HG03060 (cell line): ENCODE results near the gene CPTP.
"Not testable (repeated sequence)": the region's sequence is repeated elsewhere in the genome, so short reads cannot be mapped to it uniquely, and the experiment has no call there.

Experiments
- ATAC-seq: cut with Tn5 transposase; IDR thresholded peaks from one replicate; pipeline ENCODE4 v1.9.1; 2021; ENCODE audit warnings: low read depth, moderate number of reproducible peaks; ENCODE audit not compliant: unreplicated experiment

The CPTP gene

DNA sequence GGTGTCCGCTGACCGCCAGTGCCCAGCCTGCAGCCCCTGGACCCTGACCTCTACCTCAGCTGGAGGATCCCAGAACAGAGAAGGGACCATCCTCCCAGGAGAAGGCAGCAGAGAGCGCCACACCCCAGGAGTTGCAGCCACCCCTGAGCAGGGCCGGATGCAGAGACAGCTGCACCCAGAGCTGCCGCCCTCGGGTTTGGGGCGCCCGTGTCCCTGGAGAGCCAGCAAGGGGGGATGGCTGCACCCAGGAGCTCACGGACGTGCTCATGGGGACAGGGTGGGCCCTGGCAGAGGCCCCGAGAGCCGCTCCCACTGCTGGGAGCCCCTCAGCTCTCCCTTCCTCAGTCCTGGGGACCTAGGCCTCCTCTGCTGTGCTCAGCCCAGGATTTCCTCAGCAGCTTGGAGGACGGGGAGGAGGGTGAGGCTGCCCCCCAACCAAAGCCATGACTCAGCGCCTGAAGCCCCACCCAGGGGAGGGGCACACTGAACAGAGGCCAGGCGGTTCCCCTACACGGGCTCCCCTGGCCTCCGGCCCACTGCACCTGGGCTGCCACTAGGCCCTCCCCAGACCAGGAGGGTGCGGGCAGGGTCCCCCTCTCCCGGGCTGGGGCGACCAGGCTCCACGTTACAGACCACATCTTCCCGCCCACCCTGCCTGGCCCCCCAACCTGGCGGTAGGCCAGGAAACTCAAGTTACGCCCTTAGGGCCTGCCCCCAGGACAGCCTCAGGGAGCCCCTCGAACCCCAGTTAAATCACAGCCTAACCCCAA, 19.1 kb upstream of the CPTP start:
- ATAC-seq: no peak

DNA sequence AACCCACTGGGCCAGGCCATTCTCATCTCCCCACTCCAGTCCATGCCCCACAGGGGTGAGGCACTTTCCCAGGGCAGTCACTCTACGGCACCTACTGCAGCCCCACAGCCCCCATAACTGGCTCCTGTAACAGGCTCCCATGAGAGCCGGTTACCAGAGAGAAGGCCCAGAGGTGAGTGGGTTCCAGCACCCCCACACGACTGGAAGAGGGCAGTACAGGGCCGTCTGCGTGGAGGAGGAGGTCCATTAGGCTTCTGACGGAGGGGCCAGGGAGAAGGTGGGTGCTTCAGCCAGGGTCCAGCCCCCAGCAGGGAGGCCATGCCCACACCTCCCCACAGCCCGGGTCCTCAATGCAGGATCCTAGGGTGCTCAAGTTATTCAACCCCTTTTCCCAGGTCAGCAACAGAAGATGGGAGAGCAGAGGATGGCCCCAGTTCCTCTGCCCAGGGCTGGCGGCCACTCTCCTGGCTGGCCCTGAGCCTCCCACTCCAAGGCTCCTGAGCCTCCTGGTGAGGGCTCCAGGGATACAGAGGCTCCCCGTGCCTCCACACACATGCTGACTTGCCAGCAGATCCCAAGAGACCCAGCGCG, 18.4 kb upstream of the CPTP start:
- no peak for ATAC-seq

DNA sequence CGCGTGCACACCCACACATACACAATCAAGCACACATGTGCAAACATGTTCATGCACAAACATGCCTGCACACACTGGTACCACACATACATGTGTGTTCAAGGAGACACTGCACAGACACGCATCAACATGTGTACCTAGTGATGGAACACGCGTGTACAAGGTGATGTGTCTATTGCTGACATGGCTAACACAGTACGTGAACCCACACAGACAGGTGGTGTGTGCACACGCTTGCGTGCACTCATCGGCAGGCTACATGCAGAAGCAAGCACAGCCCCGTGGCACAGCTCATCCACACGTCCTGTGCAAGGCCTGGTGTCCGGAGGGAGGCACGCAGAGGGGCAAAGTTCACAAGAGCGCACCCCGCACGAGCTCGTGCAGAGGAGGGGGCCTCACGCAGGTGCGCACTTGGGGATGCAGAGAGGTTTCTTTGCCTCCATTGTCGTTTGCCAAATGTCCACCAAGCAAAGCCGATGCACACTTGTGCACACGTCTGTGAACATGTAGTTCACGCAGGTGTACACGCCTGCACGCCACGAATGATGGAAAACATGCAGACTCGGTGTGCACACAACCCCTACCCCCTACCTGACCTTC, 17.8 kb upstream of the CPTP start:
- ATAC-seq: no peak

DNA sequence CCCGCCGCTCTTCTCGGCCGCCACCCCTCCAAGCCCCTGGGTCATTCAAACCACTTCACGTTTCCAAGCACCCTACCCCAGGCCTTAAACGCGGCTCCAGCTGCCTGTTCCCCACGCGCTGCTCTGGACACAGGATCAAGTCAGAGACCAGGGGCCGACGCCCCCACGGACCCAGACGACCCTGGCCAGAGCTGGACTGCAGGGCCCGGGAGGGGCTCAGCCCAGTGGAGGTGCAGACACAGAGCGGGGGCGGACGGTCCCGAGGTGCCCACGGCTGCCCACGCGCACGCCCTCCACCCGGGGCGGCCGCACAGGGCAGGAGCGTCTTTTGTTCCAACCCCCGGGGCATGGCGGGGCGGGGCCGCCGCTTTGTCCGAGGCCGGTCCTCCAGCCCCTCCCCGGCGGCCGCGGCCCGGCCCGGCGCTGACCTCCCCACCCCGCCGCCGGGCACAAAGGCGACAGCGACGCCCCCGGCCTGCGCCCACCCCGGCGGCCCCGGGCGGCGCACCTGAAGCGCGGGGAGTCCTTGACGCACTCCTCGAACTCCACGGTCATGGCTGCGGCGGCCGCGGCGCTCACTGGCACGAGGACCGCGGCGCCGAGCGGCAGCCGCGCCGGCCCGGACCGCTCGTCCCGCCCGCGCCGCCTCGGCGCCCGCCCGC, 17.2 kb upstream of the CPTP start:
- ATAC-seq: no peak

DNA sequence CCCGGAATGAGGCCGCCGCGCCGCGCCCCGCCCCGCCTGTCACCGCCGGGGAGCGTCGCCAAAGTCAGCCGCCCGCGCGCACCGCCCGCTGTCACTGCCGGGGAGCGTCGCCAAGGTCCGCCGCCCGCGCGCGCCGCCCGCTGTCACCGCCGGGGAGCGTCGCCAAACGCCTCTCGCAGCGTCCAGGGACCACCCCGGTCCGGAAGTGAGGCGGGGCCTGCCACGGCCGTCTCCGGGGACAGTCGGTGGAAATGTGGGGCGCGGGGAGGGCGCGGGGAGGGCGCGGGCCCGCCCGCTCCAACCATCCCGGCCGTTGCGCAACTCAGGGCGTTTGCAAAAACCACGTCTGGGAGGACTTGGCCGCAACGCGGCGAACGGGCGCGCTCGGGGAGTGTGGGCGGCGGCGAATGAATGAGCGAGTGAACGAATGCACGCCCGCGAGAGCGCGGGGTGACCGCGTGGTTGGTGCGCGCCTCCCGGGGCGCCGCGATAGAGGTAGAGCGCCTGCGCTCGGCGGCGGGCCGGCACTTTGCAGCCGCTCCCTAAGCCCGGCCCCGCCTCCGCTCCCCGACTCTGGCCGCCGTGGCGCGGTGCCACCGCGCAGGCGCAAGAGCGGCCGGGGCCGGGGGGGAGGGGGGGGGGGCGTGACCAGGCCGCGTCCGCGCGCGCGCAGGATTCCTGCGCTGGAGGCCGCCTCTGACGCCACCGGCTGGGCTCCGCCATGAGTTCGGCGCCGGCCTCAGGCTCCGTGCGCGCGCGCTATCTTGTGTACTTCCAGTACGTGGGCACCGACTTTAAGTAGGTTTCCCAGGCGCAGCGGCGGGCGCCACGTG, 16.5 kb upstream of the CPTP start, which contains the start of the genes ACAP3 and PUSL1:
TSS of gene ACAP3 (minus strand) at position 8 of the 833 bp plus-strand sequence. CDS start 115 bp downstream, outside the sequence.
TSS of gene PUSL1 (plus strand) at position 675 of the 833 bp plus-strand sequence. CDS start at position 722, 47 bp downstream.
- ATAC-seq: peak; percentile 39

DNA sequence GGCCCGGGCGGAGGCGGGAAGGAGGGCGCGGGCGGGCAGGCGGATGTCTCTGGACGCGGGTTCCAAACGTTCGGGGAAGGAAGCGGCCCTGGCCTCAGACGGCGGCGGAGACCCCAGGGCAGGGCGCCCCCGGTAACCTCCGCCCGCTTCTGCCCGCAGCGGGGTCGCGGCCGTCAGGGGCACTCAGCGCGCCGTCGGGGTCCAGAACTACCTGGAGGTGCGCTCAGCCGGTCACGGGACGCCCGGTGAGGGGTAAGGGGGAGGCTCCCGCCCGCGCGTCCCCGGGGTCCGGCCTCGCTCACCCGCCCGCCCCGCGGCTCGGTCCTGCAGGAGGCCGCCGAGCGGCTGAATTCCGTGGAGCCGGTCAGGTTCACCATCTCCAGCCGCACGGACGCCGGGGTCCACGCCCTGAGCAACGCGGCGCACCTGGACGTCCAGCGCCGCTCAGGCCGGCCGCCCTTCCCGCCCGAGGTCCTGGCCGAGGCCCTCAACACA, 15.8 kb upstream of the CPTP start:
- ATAC-seq: no peak

DNA sequence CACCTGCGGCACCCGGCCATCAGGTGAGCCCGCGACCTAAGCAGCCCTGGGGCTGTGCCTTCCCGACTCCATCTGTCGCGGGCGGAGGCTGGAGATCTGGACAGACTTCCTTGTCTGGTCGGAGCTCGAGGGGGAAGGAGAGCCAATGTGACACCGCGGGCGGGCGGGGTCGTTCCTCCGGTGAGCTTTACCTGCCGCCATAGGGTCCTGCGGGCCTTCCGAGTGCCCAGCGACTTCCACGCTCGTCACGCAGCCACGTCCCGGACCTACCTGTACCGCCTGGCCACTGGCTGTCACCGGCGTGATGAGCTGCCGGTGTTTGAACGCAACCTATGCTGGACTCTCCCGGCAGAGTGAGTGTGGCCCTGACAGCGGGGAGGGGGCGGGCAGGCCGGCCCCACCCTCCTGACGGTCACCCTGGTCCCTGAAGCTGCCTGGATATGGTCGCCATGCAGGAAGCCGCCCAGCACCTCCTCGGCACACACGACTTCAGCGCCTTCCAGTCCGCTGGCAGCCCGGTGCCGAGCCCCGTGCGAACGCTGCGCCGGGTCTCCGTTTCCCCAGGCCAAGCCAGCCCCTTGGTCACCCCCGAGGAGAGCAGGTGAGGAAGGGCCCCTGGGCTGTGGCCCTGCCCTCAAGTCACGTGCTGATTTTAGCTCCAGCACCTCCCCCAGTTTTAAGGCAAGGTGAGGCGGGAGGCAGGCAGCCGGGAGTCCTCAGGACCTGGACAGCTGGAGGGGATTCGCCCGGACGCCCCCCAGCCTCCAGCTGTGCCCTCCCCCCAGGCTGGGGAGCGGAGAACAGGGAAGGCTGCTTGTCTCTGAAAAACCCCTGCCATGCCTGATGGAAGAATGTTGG, 15.1 kb upstream of the CPTP start:
- ATAC-seq: no peak

DNA sequence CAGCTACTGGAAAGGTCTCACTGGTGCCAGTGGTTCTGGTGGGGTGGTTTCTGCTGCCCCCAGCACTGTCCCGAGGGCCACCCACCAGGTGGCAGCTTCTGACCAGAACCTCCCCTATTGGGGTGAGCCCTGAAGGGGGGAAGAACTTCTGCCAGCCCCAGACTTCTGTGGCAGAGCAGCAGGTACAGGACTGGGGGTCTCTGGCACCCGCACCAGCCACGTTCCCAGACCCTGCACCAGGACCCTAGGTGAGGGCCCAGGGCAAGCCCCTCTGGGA, 14.6 kb upstream of the CPTP start:
- no peak for ATAC-seq

DNA sequence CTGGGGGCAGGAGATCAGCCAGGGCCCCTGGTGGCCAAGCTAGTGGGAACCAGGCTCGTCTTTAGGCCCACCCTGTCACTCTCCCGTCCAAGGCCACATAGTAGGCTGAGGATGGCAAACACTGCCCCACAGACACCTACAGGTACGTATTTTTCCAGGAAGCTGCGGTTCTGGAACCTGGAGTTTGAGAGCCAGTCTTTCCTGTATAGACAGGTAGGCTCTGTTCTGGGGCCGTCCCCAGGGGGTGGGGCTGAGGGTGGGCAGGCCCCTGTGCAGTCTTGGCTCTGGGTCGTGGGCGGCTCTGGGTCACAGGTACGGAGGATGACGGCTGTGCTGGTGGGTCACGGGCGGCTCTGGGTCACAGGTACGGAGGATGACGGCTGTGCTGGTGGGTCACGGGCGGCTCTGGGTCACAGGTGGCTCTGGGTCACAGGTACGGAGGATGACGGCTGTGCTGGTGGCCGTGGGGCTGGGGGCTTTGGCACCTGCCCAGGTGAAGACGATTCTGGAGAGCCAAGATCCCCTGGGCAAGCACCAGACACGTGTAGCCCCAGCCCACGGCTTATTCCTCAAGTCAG, 14.0 kb upstream of the CPTP start:
- ATAC-seq: no peak

DNA sequence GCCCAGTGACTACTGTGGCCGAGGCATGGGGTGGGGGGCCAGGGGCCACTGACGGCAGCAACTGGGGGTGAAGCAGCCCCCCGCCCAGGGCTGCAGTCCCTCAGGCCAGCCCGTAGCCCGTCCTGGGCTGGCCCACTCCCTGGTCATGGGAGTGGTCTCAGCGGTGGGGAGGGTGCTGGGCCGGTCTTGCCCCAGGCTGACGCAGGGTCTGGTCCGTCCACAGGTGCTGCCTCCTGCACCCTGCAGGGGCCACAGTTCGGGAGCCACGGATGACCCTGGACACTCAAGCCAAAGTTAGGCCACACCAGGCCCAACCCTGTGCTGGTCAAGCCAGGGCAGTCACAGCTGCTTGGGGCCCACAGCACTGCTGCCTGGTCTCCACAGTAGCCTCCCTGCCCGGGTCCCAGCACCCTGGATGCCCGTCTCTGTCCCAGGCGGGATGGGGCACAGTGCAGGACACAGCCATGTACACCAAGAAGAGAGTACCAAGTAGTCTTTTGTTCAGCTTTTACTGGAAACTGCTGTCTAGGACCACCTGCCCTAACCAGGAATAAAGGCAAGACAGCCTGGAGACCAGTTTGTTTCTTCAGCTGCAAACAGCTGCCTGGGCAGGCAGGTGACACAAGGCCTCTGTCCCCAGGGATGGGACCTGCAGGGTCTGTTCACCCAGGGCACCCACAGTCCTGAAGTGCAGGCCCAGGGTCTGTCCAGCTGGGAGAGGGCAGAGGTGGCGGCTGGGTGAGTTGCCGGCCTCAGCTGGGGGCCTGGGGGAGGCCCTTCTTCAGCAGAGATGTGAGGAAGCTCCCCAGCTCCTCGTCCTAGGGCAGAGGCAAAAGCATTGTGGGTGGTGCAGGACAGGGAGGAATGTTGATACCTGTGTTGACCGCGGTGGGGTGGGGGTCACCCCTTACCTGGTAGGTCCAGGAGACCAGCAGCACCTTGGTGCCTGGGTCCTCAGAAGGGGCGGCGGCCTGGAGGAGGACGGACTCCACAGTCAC, 13.2 kb upstream of the CPTP start:
- no peak for ATAC-seq

DNA sequence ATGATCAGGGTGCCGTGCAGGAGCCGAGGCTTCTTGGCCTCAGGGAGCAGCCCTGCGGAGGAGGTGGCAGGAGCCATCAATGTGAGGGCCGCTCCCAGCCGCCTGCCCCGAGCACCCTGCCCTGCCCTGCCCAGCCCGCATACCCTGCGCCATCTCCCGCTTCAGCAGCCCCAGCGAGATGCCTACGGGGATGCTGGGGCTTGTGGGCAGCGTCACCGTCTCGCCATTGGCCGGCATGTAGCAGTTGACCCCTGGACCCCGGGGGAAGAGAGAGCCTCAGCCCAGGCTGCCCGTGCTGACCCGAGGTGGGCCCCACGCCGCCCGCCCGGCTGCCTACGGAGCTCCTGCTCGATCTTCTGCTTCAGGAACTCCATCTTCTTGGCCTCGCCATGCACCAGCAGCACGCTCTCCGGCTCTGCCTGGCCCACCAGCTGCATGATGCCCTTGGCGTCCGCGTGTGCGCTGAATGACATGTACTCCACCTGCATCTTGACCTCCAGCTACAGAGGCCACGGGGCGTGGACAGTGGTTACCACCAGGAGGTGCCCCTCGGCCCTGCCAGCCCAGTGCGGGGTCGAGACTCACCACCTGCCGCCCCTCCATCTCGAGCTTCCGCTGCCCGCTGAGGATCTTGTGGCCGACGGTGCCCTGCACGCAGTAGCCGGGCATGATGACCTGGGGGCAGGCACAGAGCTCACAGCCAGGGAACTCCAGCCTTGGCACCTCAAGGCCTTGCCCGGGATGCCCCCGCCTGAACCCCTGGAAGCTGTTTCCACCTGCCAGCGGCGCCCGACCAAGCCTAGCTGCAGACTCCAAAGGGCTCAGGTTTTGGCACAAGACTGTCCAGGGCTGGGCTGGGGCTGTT, 11.9 kb upstream of the CPTP start:
- ATAC-seq: no peak

DNA sequence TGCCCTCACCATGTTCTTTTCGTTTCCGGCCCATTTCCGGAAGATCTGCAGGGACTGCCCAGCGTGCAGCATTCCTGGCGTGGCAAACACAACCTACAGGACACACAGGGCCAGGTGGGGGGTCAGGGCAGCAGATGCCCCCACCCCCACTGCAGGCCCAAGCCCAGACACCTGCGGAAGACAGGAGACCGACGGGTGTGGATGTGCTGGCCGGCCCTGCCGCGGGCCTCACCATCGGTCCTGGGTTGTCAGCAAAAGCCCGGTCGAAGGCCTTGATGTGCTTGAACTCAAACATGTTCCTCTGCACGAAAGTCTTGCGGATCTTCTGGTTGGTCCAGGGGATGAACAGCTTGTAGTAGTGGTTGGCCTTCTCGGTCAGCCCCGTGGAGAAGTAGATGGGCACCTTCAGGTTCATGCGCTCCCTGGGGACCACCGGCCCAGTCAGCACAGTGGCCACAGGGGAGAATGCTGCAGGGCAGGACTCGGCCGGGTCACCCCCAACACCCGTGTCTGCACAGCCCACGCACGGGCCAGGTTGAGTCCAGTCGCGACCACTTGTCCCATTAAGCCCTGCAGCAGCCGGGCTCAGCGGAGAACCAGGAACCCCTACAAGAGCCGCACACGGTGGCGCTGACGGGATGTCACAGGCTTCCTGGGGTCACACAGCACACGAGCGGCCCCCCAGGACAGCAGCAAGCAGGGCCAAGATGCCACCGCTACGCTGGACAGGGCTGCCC, 10.9 kb upstream of the CPTP start:
- ATAC-seq: no peak

DNA sequence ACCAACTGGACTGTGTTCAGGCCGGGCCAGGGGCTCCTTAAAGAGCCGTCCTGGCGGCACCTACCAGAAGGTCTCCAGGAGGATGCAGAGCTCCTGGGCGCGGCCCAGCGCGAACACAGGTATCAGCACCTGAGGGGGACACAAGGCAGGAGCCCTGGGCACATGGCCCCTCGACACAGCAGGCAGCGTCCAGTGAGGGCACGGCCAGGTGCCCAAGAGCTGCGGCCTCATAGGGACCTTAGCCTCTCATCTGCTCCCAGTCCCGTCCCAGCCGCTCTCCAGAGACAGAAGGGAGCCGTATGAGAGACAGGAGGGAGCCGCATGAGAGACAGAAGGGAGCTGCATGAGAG, 10.4 kb upstream of the CPTP start:
- ATAC-seq: no peak

DNA sequence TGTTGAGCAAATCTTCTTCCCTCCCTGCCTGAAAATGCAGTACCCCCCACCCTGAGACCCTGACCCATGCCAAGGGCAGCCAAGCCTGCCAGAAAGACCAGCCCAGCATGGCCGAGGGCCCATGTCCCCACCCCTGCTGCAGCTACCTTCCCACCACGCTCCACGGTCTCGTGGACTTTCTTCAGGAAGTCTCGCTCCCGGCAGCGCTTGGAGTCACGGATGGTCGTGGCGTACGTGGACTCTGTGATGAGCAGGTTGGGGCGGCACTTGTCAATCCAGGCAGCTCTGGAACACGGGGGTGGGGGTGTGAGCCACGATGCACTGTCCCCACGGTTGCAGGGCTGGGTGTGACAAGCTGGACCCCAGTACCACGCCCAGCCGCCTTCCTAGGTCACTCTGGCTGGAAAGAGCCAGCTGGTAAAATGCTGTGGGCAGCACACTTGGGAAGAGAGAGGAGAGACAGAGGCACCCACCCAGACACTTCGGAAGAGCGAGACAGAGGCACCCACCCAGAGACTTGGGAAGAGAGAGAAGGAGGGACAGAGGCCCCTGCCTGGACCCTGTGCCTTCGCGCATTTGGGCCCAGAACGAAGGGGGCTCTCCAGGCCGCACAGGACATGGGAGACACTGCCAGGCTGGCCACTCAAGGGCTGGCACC, 9.8 kb upstream of the CPTP start:
- ATAC-seq: no peak

DNA sequence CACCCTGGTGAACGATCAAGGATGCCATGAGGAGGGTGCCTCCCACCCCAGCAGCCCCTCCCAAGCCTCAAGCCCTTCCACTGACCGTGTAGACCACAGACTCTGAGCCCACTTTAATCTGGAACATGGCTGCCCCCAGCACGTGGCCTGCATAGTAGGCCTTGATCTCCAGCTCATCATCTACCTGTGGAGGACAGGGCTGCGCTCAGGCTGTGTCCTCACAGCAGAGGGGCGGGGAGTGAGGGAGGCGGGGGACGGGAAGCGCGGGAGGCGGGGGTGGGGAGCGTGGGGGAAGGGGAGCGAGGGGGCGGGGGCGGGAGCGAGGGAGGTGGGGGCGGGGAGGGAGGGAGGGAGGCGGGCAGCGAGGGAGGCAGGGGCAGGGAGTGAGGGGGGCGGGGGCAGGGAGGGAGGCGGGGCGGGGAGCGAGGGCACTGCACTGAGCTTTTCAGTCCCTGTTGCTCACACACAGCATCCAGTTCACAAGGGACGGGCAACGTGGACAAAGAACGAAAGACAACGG, 9.1 kb upstream of the CPTP start:
- no peak for ATAC-seq

DNA sequence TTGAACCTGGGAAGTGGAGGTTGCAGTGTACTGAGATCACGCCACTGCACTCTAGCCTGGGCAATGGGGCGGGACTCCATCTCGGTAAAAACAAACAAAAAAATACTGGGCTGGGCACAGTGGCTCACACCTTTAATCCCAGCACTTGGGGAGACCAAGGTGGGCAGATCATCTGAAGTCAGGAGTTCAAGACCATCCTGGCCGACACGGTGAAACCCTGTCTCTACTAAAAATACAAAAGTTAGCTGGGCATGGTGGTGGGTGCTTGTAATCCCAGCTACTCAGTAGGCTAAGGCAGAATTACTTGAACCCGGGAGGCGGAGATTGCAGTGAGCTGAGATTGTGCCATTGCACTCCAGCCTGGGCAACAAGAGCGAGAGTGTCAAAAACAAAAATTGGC, 8.4 kb upstream of the CPTP start:
- ATAC-seq: not testable (repeated sequence)
